Measurements from ENCODE around the gene ALMS1.

- peak; percentile 25 for TF ChIP-seq CTCF (IDR thresholded peaks at IDR 0.05; ENCODE audit: insufficient read depth, low read length, poor library complexity, severe bottlenecking)
- no peak for TF ChIP-seq EZH2phosphoT487 (conservative IDR thresholded peaks at IDR 0.05; ENCODE audit: low read length)
These were observed 25.5 kb upstream of the ALMS1 start for GRCh38 chr2:73359915-73360697.
